GM13977 (cell line): Measurements from ENCODE around the gene SLC22A4.

ENCODE experiments used
- DNase-seq: peaks from one replicate; pipeline ENCODE4 v3.0.0; 2012; ENCODE audit warnings: low spot score
- CTCF ChIP-seq: IDR thresholded peaks from 2 replicates; pipeline ENCODE4 v1.5.1; 2012; ENCODE audit warnings: mild to moderate bottlenecking, control low read depth; ENCODE audit not compliant: insufficient read depth; ENCODE audit errors: extremely low read depth, missing control alignments
- in situ Hi-C: fragments of 300-500 bp; cut with MboI; formaldehyde crosslinking; loops from one replicate; pipeline ENCODE4 v1.12.0; 2022; ENCODE audit warnings: low sequenced_read_pairs, low pct_unique_long_range_greater_than_20kb, mixed read lengths, inconsistent platforms; ENCODE audit not compliant: unreplicated experiment

The SLC22A4 gene

GRCh38 chr5:132372127-132372526, 77.9 kb downstream of the SLC22A4 start:
- in situ Hi-C loops: loop anchor here (25.0 kb wide), 1 partner anchor 310 kb away; the partner anchor contains the start of genes CSF2 and IL3
- no peak for TF ChIP-seq CTCF
- DNase-seq: no peak

- in situ Hi-C loops: loop anchor here (25.0 kb wide), 1 partner anchor 310 kb away; the partner anchor contains the start of genes CSF2 and IL3
- TF ChIP-seq CTCF: no peak
- no peak for DNase-seq
Observed at GRCh38 chr5:132372542-132372941, 78.3 kb downstream of the SLC22A4 start.

- TF ChIP-seq CTCF: no peak
- in situ Hi-C loops: no loop called here
- no peak for DNase-seq
Observed at GRCh38 chr5:132375957-132376356, 81.8 kb downstream of the SLC22A4 start.

- DNase-seq: no peak
- TF ChIP-seq CTCF: no peak
- in situ Hi-C loops: no loop called here
Observed at GRCh38 chr5:132376694-132377641, 82.8 kb downstream of the SLC22A4 start.

- no peak for TF ChIP-seq CTCF
- DNase-seq: no peak
- in situ Hi-C loops: no loop called here
Observed at GRCh38 chr5:132377738-132378137, 83.5 kb downstream of the SLC22A4 start.

GRCh38 chr5:132378580-132378979, 84.4 kb downstream of the SLC22A4 start:
- no peak for TF ChIP-seq CTCF
- in situ Hi-C loops: no loop called here

More at GRCh38 chr5:132378580-132378979, 84.4 kb downstream of the SLC22A4 start:
- no peak for DNase-seq
